HFFc6 (cell line): Measurements from ENCODE around the gene LDLR. TPM values are rescaled to one million over a fixed set of nuclear protein-coding genes. Genes with fewer than 3 reads are reported as not detected.

Experiments
- DNase-seq: peaks from one replicate; pipeline ENCODE4 v3.0.0-alpha.2; 2018
- H3K27ac Mint-ChIP-seq: 2 replicates; pipeline ENCODE4 v1.8.0; 2020; ENCODE audit warnings: mild to moderate bottlenecking, mixed read lengths
- H3K27me3 Mint-ChIP-seq: 2 replicates; pipeline ENCODE4 v1.8.0; 2021; ENCODE audit warnings: mild to moderate bottlenecking, moderate library complexity, mixed read lengths; ENCODE audit not compliant: insufficient read depth
- H3K36me3 Mint-ChIP-seq: 2 replicates; pipeline ENCODE4 v1.8.0; 2021; ENCODE audit warnings: low read depth, mixed read lengths
- H3K4me1 Mint-ChIP-seq: 2 replicates; pipeline ENCODE4 v1.8.0; 2020; ENCODE audit warnings: low read depth, mixed read lengths
- H3K4me3 Mint-ChIP-seq: 2 replicates; pipeline ENCODE4 v1.8.0; 2020; ENCODE audit warnings: mild to moderate bottlenecking, moderate library complexity, mixed read lengths
- H3K9me3 Mint-ChIP-seq: 2 replicates; pipeline ENCODE4 v1.8.0; 2020; ENCODE audit warnings: mild to moderate bottlenecking, mixed read lengths
- total RNA-seq, 6 experiments: library from RNA; stranded (reverse); fragmentation: NEBNext Ultra II Directional; extraction: Animal tissue kit (Norgen Biotek cat#: 25700); gene quantifications; 2 replicates in 1 of 6; 3 replicates in 5 of 6; pipeline ENCODE4 v1.2.3, GENCODE V29; 2021
- TF ChIP-seq, protein P1 (sequence below): fragments of 200-600 bp; sonication (generic); IDR thresholded peaks from 2 replicates; pipeline ENCODE4 v1.5.0; 2021; ENCODE audit warnings: antibody characterized with exemption, mild to moderate bottlenecking

Gene LDLR
- total RNA-seq, 6 experiments from 2014 or later, result 22.8 to 34.3 (median 28.0) TPM

DNA sequence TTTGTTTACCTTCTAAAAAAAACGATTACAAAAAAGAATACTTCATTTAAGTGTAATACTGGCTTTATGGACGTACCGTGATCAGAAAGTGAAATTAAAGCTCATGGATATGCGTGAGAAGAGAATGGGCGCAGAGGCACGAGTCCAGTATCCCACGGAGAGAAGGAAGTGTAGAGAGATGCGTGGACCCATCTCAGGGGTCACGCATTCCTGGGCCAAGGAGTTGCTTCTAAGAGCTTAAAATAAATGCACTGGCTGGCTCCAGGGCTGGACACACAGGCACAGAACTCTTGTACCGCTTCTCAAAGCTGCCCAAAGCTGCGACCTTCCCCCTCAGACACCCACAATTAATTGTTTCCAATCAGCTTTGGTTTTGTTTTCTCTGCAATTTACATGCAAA, 75.0 kb downstream of the LDLR start:
- Mint-ChIP-seq H3K27me3 (peaks cover 8% of the 10 kb centered on the region), H3K36me3 (peaks cover 54% of the 10 kb centered on the region), H3K9me3 (peaks cover 7% of the 10 kb centered on the region; the same call in 1 of the 2 replicates), H3K4me3 (peak overlapping the region; percentile 83; the same call in 1 of the 2 replicates), H3K4me1 (peaks cover 60% of the 10 kb centered on the region), H3K27ac (peak overlapping the region; percentile 93)
- no peak for DNase-seq
- TF ChIP-seq, protein P1, sequence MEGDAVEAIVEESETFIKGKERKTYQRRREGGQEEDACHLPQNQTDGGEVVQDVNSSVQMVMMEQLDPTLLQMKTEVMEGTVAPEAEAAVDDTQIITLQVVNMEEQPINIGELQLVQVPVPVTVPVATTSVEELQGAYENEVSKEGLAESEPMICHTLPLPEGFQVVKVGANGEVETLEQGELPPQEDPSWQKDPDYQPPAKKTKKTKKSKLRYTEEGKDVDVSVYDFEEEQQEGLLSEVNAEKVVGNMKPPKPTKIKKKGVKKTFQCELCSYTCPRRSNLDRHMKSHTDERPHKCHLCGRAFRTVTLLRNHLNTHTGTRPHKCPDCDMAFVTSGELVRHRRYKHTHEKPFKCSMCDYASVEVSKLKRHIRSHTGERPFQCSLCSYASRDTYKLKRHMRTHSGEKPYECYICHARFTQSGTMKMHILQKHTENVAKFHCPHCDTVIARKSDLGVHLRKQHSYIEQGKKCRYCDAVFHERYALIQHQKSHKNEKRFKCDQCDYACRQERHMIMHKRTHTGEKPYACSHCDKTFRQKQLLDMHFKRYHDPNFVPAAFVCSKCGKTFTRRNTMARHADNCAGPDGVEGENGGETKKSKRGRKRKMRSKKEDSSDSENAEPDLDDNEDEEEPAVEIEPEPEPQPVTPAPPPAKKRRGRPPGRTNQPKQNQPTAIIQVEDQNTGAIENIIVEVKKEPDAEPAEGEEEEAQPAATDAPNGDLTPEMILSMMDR, result no peak

DNA sequence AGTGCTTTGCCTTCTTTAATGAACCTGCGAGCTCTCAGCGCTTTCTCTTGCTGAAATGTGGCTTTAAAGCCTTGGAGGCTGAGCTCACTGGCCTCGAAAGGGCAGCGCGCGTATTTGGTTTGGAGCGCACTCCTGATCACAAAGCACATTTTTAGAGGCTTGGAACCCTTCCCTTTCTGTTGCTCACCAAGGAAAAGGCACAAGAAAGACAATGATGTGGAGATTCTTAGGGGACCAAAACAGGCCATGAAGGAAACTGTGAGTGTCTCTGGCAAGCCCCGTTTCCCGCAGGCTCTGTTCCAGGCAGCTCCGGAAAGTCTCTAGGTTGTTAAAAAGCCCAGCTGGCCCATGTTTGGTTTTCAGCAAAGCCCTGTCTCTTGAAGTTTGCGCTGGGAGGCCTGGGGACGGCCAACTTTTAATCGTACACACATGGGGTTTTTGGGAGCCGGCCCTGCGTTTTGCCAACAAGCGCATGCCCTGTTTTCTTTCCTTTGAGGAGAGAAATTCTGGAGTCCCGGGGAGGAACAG, 75.7 kb downstream of the LDLR start:
- Mint-ChIP-seq H3K9me3 (peaks cover 7% of the 10 kb centered on the region; the same call in 1 of the 2 replicates), H3K4me1 (peaks cover 58% of the 10 kb centered on the region), H3K27me3 (peaks cover 8% of the 10 kb centered on the region), H3K36me3 (peaks cover 50% of the 10 kb centered on the region), H3K27ac (peak overlapping the region; percentile 93), H3K4me3 (peak overlapping the region; percentile 83)
- TF ChIP-seq, protein P1, result no peak
- DNase-seq, result no peak

- TF ChIP-seq, protein P1, result no peak
- Mint-ChIP-seq H3K4me1 (peaks cover 58% of the 10 kb centered on the region), H3K27ac (peak overlapping the region; percentile 93), H3K27me3 (peaks cover 8% of the 10 kb centered on the region), H3K36me3 (peaks cover 52% of the 10 kb centered on the region), H3K9me3 (peaks cover 4% of the 10 kb centered on the region; the same call in 1 of the 2 replicates), H3K4me3 (peak overlapping the region; percentile 83)
- peak; percentile 41 for DNase-seq
These were observed 76.3 kb downstream of the LDLR start for GRCh38 chr19:11165486-11166030.

DNA sequence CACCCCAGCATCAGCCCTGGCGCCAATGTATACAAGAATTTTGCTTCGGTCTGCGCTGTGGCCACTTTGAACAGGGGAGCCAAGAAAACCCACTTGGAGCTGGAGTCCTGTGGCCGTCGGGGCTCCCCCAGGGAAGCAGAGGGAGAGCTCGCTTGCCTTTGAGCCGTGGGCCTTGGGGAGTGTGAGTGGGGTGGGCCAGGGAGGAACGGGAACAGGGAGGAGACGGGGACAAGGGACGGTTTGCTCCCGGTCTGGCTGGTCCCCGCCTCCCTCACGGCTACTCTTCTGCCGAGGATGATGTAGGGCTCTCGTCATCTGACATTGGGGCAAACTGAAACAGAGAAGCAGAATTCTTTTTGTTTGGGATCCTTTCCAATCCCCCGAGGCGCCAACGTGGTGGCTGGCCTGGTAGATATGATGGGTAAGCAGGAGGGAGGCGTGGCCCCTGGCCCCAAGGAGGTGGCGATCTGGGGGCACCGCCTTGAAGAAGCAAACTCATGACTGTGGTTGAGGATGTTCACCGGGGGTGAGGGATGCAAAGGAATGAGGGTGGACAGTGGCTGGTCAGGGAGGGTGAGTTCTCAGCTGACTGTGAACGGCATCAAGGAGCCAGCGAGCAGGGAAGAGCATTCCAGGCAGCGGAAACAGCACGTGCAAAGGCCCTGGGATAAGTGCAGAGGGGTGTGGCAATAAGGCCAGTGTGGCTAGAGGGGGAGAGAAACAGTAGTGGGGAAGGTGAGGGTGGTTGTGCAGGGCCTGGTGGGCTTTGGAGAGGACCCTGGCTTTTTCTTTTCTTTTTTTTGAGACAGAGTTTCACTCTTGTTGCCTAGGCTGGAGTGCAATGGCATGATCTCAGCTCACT, 77.2 kb downstream of the LDLR start:
- H3K27ac Mint-ChIP-seq, result peak overlapping the region; percentile 93
- H3K4me3 Mint-ChIP-seq, result peak overlapping the region; percentile 83

DNA sequence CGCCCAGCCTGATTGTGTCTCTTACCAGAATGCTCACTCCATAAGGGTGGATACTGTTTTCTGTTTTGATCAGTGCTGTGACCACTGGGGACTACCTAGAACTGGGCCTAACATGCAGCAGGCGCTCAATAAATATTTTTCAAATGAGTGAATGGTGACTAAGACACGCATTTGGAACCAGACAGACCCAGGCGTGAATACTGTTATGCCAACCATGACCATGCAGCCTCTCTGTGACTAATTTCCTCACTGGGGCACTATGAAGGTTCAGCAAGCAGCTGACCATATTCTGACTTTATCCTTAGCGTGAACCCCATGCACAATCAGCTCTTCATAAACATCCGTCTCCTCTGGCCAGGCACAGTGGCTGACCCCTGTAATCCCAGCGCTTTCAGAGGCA, 79.3 kb downstream of the LDLR start:
- peaks cover 4% of the 10 kb centered on the region; the same call in 1 of the 2 replicates for H3K9me3 Mint-ChIP-seq
- H3K36me3 Mint-ChIP-seq, result peaks cover 59% of the 10 kb centered on the region
- peaks cover 58% of the 10 kb centered on the region for H3K4me1 Mint-ChIP-seq
- H3K27ac Mint-ChIP-seq, result peak overlapping the region; percentile 95
- peak overlapping the region; percentile 71 for H3K4me3 Mint-ChIP-seq
- TF ChIP-seq, protein P1, result no peak
- peak; percentile 99 for DNase-seq
- peaks cover 8% of the 10 kb centered on the region for H3K27me3 Mint-ChIP-seq

More for the DNA sequence above, 77.2 kb downstream of the LDLR start:
- TF ChIP-seq, protein P1, result no peak
- peaks cover 52% of the 10 kb centered on the region for H3K36me3 Mint-ChIP-seq
- peaks cover 58% of the 10 kb centered on the region for H3K4me1 Mint-ChIP-seq
- H3K9me3 Mint-ChIP-seq, result peaks cover 4% of the 10 kb centered on the region; the same call in 1 of the 2 replicates
- DNase-seq, result peak; percentile 99
- H3K27me3 Mint-ChIP-seq, result peaks cover 8% of the 10 kb centered on the region
